T-helper 9 cell (primary cell): ENCODE measurements around the gene ATG2A.

Experiments used
- DNase-seq: peaks from one replicate; pipeline ENCODE4 v3.0.0-alpha.2; 2020

ATG2A gene

GRCh38 chr11:64883575-64883974 lies 33.4 kb downstream of the ATG2A start:
- no peak for DNase-seq

GRCh38 chr11:64882243-64882642 lies 34.8 kb downstream of the ATG2A start:
- no peak for DNase-seq

GRCh38 chr11:64881476-64881875 lies 35.5 kb downstream of the ATG2A start:
- no peak for DNase-seq

- DNase-seq: no peak
Measured at GRCh38 chr11:64880240-64881001, 36.6 kb downstream of the ATG2A start.

GRCh38 chr11:64879244-64879900 lies 37.6 kb downstream of the ATG2A start:
- no peak for DNase-seq

- DNase-seq: peak; percentile 100
Measured at GRCh38 chr11:64878494-64879243, 38.3 kb downstream of the ATG2A start, which contains the start of gene EHD1. EHD1 (minus strand) TSS chr11:64878621; CDS start chr11:64878464, 157 bp downstream.

GRCh38 chr11:64878223-64878493 lies 38.9 kb downstream of the ATG2A start:
- DNase-seq: no peak

- no peak for DNase-seq
Measured at GRCh38 chr11:64877390-64878222, 39.4 kb downstream of the ATG2A start.

GRCh38 chr11:64876835-64877341 lies 40.1 kb downstream of the ATG2A start:
- no peak for DNase-seq

GRCh38 chr11:64876229-64876750 lies 40.7 kb downstream of the ATG2A start:
- DNase-seq: no peak

- DNase-seq: no peak
Measured at GRCh38 chr11:64875369-64876228, 41.4 kb downstream of the ATG2A start.

- DNase-seq: peak; percentile 46
Measured at GRCh38 chr11:64874308-64875240, 42.4 kb downstream of the ATG2A start.

GRCh38 chr11:64872790-64873488 lies 44.1 kb downstream of the ATG2A start:
- no peak for DNase-seq

- DNase-seq: no peak
Measured at GRCh38 chr11:64871492-64871891, 45.5 kb downstream of the ATG2A start.

- DNase-seq: no peak
Measured at GRCh38 chr11:64870893-64871466, 46.0 kb downstream of the ATG2A start.

- no peak for DNase-seq
Measured at GRCh38 chr11:64870176-64870892, 46.7 kb downstream of the ATG2A start.

- no peak for DNase-seq
Measured at GRCh38 chr11:64869571-64870175, 47.3 kb downstream of the ATG2A start.
